ENCODE data around the gene DOCK8. TPM values are rescaled to one million over a fixed set of nuclear protein-coding genes. Genes with fewer than 3 reads are reported as not detected.

DOCK8 gene
- total and polyA plus RNA-seq, 10 of the 15 experiments (the other 5 are each of a cell fraction or from before 2014, with no cell fraction given), result 35.4 to 100 (median 44.7) TPM

GRCh38 chr9:331197-331596, 116.5 kb downstream of the DOCK8 start (continued):
- TF ChIP-seq FOS (IDR thresholded peaks at IDR 0.05; ENCODE audit: borderline replicate concordance, extremely low read depth, insufficient read length) (no peak), ETV6 (conservative IDR thresholded peaks at IDR 0.05 in 1 of 2, IDR thresholded peaks at IDR 0.05 in 1 of 2; ENCODE audit: borderline replicate concordance in 1 of 2, low read depth in 1 of 2) (no peak), ATF3 (IDR thresholded peaks at IDR 0.05; ENCODE audit: borderline replicate concordance, extremely low read depth, low read depth, low read length) (no peak), ZNF217 (IDR thresholded peaks at IDR 0.05) (no peak)

GRCh38 chr9:335373-335772, 120.7 kb downstream of the DOCK8 start:
- POLR2A ChIA-PET, result no interaction called here
- H3K36me3 ChIP-seq (ENCODE audit: control insufficient read depth in 2 of 2, insufficient read depth in 2 of 2, low read length in 1 of 2), result peaks cover 10 to 64% of the 10 kb centered on the region in 2 experiments
- H3K4me1 ChIP-seq (ENCODE audit: control insufficient read depth, insufficient read depth, low read length), result no peaks in the 10 kb centered on the region
- H3K9me3 ChIP-seq (replicated peaks; ENCODE audit: control insufficient read depth, insufficient read depth, low read length), result no peaks in the 10 kb centered on the region
- ATAC-seq (no peak), DNase-seq (ENCODE audit: low read depth, low spot score) (no peak), FAIRE-seq (no peak)
- no peak overlapping the region for H3K4me2 ChIP-seq (ENCODE audit: control insufficient read depth, insufficient read depth)
- H3K79me2 ChIP-seq (ENCODE audit: control insufficient read depth, insufficient read depth, low read length), result no peaks in the 10 kb centered on the region
- no peak overlapping the region for H3K27ac ChIP-seq (ENCODE audit: control insufficient read depth, insufficient read depth)
- 75% methylated on average over 2 of the region's 2 CpGs for WGBS (ENCODE audit: insufficient coverage, insufficient replicate concordance, low lambda C conversion rate, missing lambda C conversion rate)
- H4K20me1 ChIP-seq (ENCODE audit: control insufficient read depth, insufficient read depth), result no peaks in the 10 kb centered on the region
- H3K9ac ChIP-seq (ENCODE audit: control insufficient read depth, insufficient read depth, low read length), result no peak overlapping the region
- BruUV-seq (replicated peaks), result no TSS peak
- RAD21 ChIA-PET (ENCODE audit: unreplicated experiment), result no interaction called here
- intact Hi-C loops (cut with micrococcal nuclease; ENCODE audit: unreplicated experiment), result no loop called here
- CTCF ChIA-PET, result no interaction called here
- H3K4me3 ChIP-seq, result no peak overlapping the region
- H3K27me3 ChIP-seq (replicated peaks in 1 of 2; ENCODE audit: control insufficient read depth in 2 of 2, insufficient read depth in 2 of 2, low read length in 1 of 2), result no peaks in the 10 kb centered on the region
- SMC1A ChIA-PET (ENCODE audit: uncharacterized antibody, unreplicated experiment), result no interaction called here
- no peak overlapping the region for H2AFZ ChIP-seq (ENCODE audit: control insufficient read depth, low read depth, low read length)
- in situ Hi-C loops (cut with MboI), result no loop called here
- TF ChIP-seq CREB1 (IDR thresholded peaks at IDR 0.05; ENCODE audit: low read depth) (no peak), HSF1 (IDR thresholded peaks at IDR 0.05; ENCODE audit: low read depth, low read length) (no peak), CHD2 (IDR thresholded peaks at IDR 0.05; ENCODE audit: borderline replicate concordance, low read depth, low read length) (no peak), YY1 (IDR thresholded peaks at IDR 0.05; ENCODE audit: low read depth, low read length) (no peak), ZSCAN29 (IDR thresholded peaks at IDR 0.05) (no peak), POLR2AphosphoS2 (IDR thresholded peaks at IDR 0.05; ENCODE audit: low read depth, low read length) (no peak), IKZF1 (conservative IDR thresholded peaks at IDR 0.05) (no peak), POLR2A (IDR thresholded peaks at IDR 0.05; ENCODE audit: low read depth, low read length) (no peak), CTCF (IDR thresholded peaks at IDR 0.05 in 2 of 3, conservative IDR thresholded peaks at IDR 0.05 in 1 of 3; ENCODE audit: control insufficient read depth in 2 of 3, extremely low read depth in 1 of 3, insufficient read depth in 1 of 3, low read depth in 3 of 3, low read length in 3 of 3) (no peak), CREM (IDR thresholded peaks at IDR 0.05; ENCODE audit: low read depth) (no peak), CBX5 (IDR thresholded peaks at IDR 0.05; ENCODE audit: low read depth) (no peak), POU2F2 (IDR thresholded peaks at IDR 0.05; ENCODE audit: borderline replicate concordance, low read depth, low read length) (no peak), RELB (IDR thresholded peaks at IDR 0.05; ENCODE audit: low read depth) (no peak), WRNIP1 (IDR thresholded peaks at IDR 0.05; ENCODE audit: borderline replicate concordance, low read depth, low read length) (no peak)

Data from GM12878 (cell line).